WI38 (cell line): ENCODE results near the gene MAGI1.

ENCODE experiments used
- H3K4me3 ChIP-seq: 2 replicates; pipeline ENCODE4 v1.5.1; 2011; ENCODE audit warnings: low read depth, mild to moderate bottlenecking, control low read depth, low read length
- CTCF ChIP-seq: IDR thresholded peaks from 2 replicates; pipeline ENCODE4 v1.5.1; 2012; ENCODE audit warnings: low read depth, mild to moderate bottlenecking, control low read depth, low read length

The MAGI1 gene

GRCh38 chr3:65983100-65983499, 55.6 kb downstream of the MAGI1 start:
- TF ChIP-seq CTCF: no peak
- H3K4me3 ChIP-seq: no peak overlapping the region

- no peak overlapping the region for H3K4me3 ChIP-seq
- no peak for TF ChIP-seq CTCF
Measured at GRCh38 chr3:65979731-65980130, 59.0 kb downstream of the MAGI1 start.

GRCh38 chr3:65979162-65979561, 59.6 kb downstream of the MAGI1 start:
- no peak overlapping the region for H3K4me3 ChIP-seq
- no peak for TF ChIP-seq CTCF

GRCh38 chr3:65978116-65978515, 60.6 kb downstream of the MAGI1 start:
- no peak overlapping the region for H3K4me3 ChIP-seq
- TF ChIP-seq CTCF: no peak

- H3K4me3 ChIP-seq: no peak overlapping the region
- no peak for TF ChIP-seq CTCF
Measured at GRCh38 chr3:65975032-65975431, 63.7 kb downstream of the MAGI1 start.

- no peak overlapping the region for H3K4me3 ChIP-seq
- TF ChIP-seq CTCF: no peak
Measured at GRCh38 chr3:65974509-65974908, 64.2 kb downstream of the MAGI1 start.

- no peak overlapping the region for H3K4me3 ChIP-seq
- no peak for TF ChIP-seq CTCF
Measured at GRCh38 chr3:65972765-65973164, 66.0 kb downstream of the MAGI1 start.
